Calu3 (cell line): ENCODE data around the gene VPS39. TPM values are rescaled to one million over a fixed set of nuclear protein-coding genes. Genes with fewer than 3 reads are reported as not detected.

Experiments used
- BruUV-seq: library from RNA; stranded (reverse); fragments of 400-500 nt; replicated peaks from 2 replicates; lab custom pipeline; 2021; lab: Mats Ljungman, UMichigan
- CTCF ChIA-PET: fragments of 300-600 bp; sonication (Branson Sonifier 250); formaldehyde crosslinking; loops from one replicate; lab custom pipeline; 2022; ENCODE audit warnings: antibody characterized with exemption; lab: Charles Lee
- DNase-seq: peaks from one replicate; pipeline ENCODE4 v3.0.0; 2022
- H3K27ac Mint-ChIP-seq: one replicate; pipeline ENCODE4 v1.8.0; 2022; ENCODE audit warnings: mixed read lengths; ENCODE audit not compliant: unreplicated experiment
- H3K27me3 Mint-ChIP-seq: one replicate; pipeline ENCODE4 v1.8.0; 2022; ENCODE audit warnings: mixed read lengths; ENCODE audit not compliant: unreplicated experiment
- H3K36me3 Mint-ChIP-seq: one replicate; pipeline ENCODE4 v1.8.0; 2022; ENCODE audit warnings: mild to moderate bottlenecking, moderate library complexity, mixed read lengths; ENCODE audit not compliant: insufficient read depth, unreplicated experiment
- H3K4me1 Mint-ChIP-seq: one replicate; pipeline ENCODE4 v1.8.0; 2022; ENCODE audit warnings: mild to moderate bottlenecking, low read depth, mixed read lengths; ENCODE audit not compliant: unreplicated experiment
- H3K4me3 Mint-ChIP-seq: one replicate; pipeline ENCODE4 v1.8.0; 2022; ENCODE audit warnings: mild to moderate bottlenecking, low read depth, moderate library complexity, mixed read lengths; ENCODE audit not compliant: unreplicated experiment
- H3K9me3 Mint-ChIP-seq: one replicate; pipeline ENCODE4 v1.8.0; 2022; ENCODE audit warnings: low read depth, mixed read lengths; ENCODE audit not compliant: unreplicated experiment
- CTCF ChIP-seq: fragments of 200-600 bp; IDR thresholded peaks from one replicate; pipeline ENCODE4 v1.8.0; 2022; ENCODE audit warnings: antibody characterized with exemption; ENCODE audit not compliant: unreplicated experiment
- intact Hi-C: fragments of 100-400 bp; cut with micrococcal nuclease; formaldehyde crosslinking; loops from one replicate; pipeline ENCODE4 v1.10.0; 2022; ENCODE audit not compliant: unreplicated experiment
- total RNA-seq: library from RNA; stranded (reverse); gene quantifications from 2 replicates; pipeline ENCODE4 v1.2.3, GENCODE V29; 2022

Gene VPS39
- total RNA-seq, 1 experiment from 2014 or later: 34.6 TPM

- no peaks in the 10 kb centered on the region for H3K27me3 Mint-ChIP-seq
- H3K4me1 Mint-ChIP-seq: no peaks in the 10 kb centered on the region
- H3K27ac Mint-ChIP-seq: no peak overlapping the region
- H3K9me3 Mint-ChIP-seq: no peaks in the 10 kb centered on the region
- H3K4me3 Mint-ChIP-seq: no peak overlapping the region
- BruUV-seq: no TSS peak
- DNase-seq: no peak
- intact Hi-C loops: no loop called here
- CTCF ChIA-PET: no interaction called here
- no peak for TF ChIP-seq CTCF
- H3K36me3 Mint-ChIP-seq: no peaks in the 10 kb centered on the region
Measured at GRCh38 chr15:42152196-42152920, 55.7 kb downstream of the VPS39 start.

- Mint-ChIP-seq H3K27me3 (no peaks in the 10 kb centered on the region), H3K36me3 (no peaks in the 10 kb centered on the region), H3K27ac (no peak overlapping the region), H3K4me1 (no peaks in the 10 kb centered on the region), H3K9me3 (no peaks in the 10 kb centered on the region), H3K4me3 (no peak overlapping the region)
- no peak for DNase-seq
- no peak for TF ChIP-seq CTCF
- BruUV-seq: no TSS peak
- intact Hi-C loops: no loop called here
- CTCF ChIA-PET: no interaction called here
Measured at GRCh38 chr15:42151736-42152135, 56.4 kb downstream of the VPS39 start.

GRCh38 chr15:42151141-42151561 lies 57.0 kb downstream of the VPS39 start:
- Mint-ChIP-seq H3K27me3 (no peaks in the 10 kb centered on the region), H3K36me3 (no peaks in the 10 kb centered on the region), H3K27ac (no peak overlapping the region), H3K4me1 (no peaks in the 10 kb centered on the region), H3K9me3 (no peaks in the 10 kb centered on the region), H3K4me3 (no peak overlapping the region)
- BruUV-seq: no TSS peak
- DNase-seq: no peak
- CTCF ChIA-PET: no interaction called here
- intact Hi-C loops: no loop called here
- TF ChIP-seq CTCF: no peak

- Mint-ChIP-seq H3K9me3 (no peaks in the 10 kb centered on the region), H3K4me1 (no peaks in the 10 kb centered on the region), H3K27me3 (peaks cover under 1% of the 10 kb centered on the region), H3K36me3 (no peaks in the 10 kb centered on the region), H3K4me3 (no peak overlapping the region), H3K27ac (no peak overlapping the region)
- CTCF ChIA-PET: no interaction called here
- TF ChIP-seq CTCF: no peak
- intact Hi-C loops: no loop called here
- no TSS peak for BruUV-seq
- no peak for DNase-seq
Measured at GRCh38 chr15:42150219-42150970, 57.7 kb downstream of the VPS39 start.
